GM12878 (cell line): ENCODE results near the gene PNMA6E. TPM values are rescaled to one million over a fixed set of nuclear protein-coding genes. Genes with fewer than 3 reads are reported as not detected.

ENCODE experiments used
- ATAC-seq: fragments of 200-7000 bp; cut with Tn5 transposase; 3 replicates; pipeline ENCODE4 v1.9.1; 2020; ENCODE audit warnings: mild to moderate bottlenecking, moderate library complexity
- BruUV-seq: library from RNA; stranded (reverse); fragments of 400-500 nt; replicated peaks from 2 replicates; lab custom pipeline; 2021; lab: Mats Ljungman, UMichigan
- CTCF ChIA-PET: fragments of 300-600 bp; sonication (Branson Sonifier 250); formaldehyde crosslinking; extraction: SDS; loops from one replicate; lab custom pipeline; 2021; ENCODE audit warnings: inconsistent platforms; lab: Yijun Ruan, JAX
- POLR2A ChIA-PET: fragments of 350-600 bp; formaldehyde crosslinking; extraction: SDS; loops from one replicate; lab custom pipeline; 2021; ENCODE audit warnings: inconsistent platforms; lab: Charles Lee
- RAD21 ChIA-PET: fragments of 300-600 bp; sonication (Branson Sonifier 250); formaldehyde crosslinking; loops from one replicate; lab custom pipeline; 2023; ENCODE audit warnings: antibody characterized with exemption; ENCODE audit not compliant: unreplicated experiment; lab: Charles Lee
- SMC1A ChIA-PET: fragments of 300-600 bp; sonication (Branson Sonifier 250); formaldehyde crosslinking; loops from one replicate; lab custom pipeline; 2023; ENCODE audit not compliant: unreplicated experiment, uncharacterized antibody; lab: Charles Lee
- DNase-seq: peaks from one replicate; pipeline ENCODE4 v3.0.0-alpha.2; 2011; ENCODE audit warnings: low read depth, low spot score
- FAIRE-seq: peaks from 3 replicates; lab custom pipeline; 2011; peaks lifted over from hg19 to GRCh38; lab: Jason Lieb, UNC
- H2AFZ ChIP-seq: 2 replicates; pipeline ENCODE4 v1.6.0; 2011; ENCODE audit warnings: low read depth, low read length, control low read depth; ENCODE audit not compliant: control insufficient read depth
- H3K27ac ChIP-seq: 2 replicates; pipeline ENCODE4 v1.5.1; 2011; ENCODE audit warnings: control low read depth; ENCODE audit not compliant: control insufficient read depth, insufficient read depth
- H3K27me3 ChIP-seq, 2 experiments: replicated peaks in 1 of 2; 2 replicates each; pipeline versions ENCODE4 v1.6.0 to v1.6.1; 2011; ENCODE audit warnings: low read length in 1 of 2; ENCODE audit not compliant: control insufficient read depth in 2 of 2, insufficient read depth in 2 of 2
- H3K36me3 ChIP-seq, 2 experiments: 2 replicates each; pipeline ENCODE4 v1.5.1; 2011; ENCODE audit warnings: low read length in 1 of 2; ENCODE audit not compliant: control insufficient read depth in 2 of 2, insufficient read depth in 2 of 2
- H3K4me1 ChIP-seq: 2 replicates; pipeline ENCODE4 v1.6.1; 2011; ENCODE audit warnings: mild to moderate bottlenecking, low read length, moderate library complexity, mixed read lengths; ENCODE audit not compliant: control insufficient read depth, insufficient read depth
- H3K4me2 ChIP-seq: 2 replicates; pipeline ENCODE4 v1.6.0; 2011; ENCODE audit warnings: control low read depth; ENCODE audit not compliant: control insufficient read depth, insufficient read depth
- H3K4me3 ChIP-seq: fragments of 200-600 bp; sonication (generic); 2 replicates; pipeline ENCODE4 v1.5.1; 2016
- H3K79me2 ChIP-seq: 2 replicates; pipeline ENCODE4 v1.6.0; 2011; ENCODE audit warnings: low read length; ENCODE audit not compliant: control insufficient read depth, insufficient read depth
- H3K9ac ChIP-seq: 2 replicates; pipeline ENCODE4 v1.8.0; 2011; ENCODE audit warnings: low read length, control low read depth, mixed read lengths; ENCODE audit not compliant: control insufficient read depth, insufficient read depth
- H3K9me3 ChIP-seq: replicated peaks from 3 replicates; pipeline ENCODE4 v1.5.1; 2011; ENCODE audit warnings: mild to moderate bottlenecking, low read length; ENCODE audit not compliant: control insufficient read depth, insufficient read depth
- H4K20me1 ChIP-seq: 2 replicates; pipeline ENCODE4 v1.6.0; 2011; ENCODE audit not compliant: control insufficient read depth, insufficient read depth
- BHLHE40 ChIP-seq, 2 experiments: fragments of 450-650 bp in 1 of 2; IDR thresholded peaks; 2 replicates each; pipeline ENCODE4 v1.6.1; 2011 to 2017; ENCODE audit warnings: low read depth in 2 of 2, borderline replicate concordance in 1 of 2, improper control_type of control experiment in 1 of 2, low read length in 1 of 2, mild to moderate bottlenecking in 1 of 2
- CHD4 ChIP-seq: fragments of 200-600 bp; sonication (generic); IDR thresholded peaks from 2 replicates; pipeline ENCODE4 v1.6.1; 2016; ENCODE audit warnings: mild to moderate bottlenecking
- IKZF1 ChIP-seq: fragments of 450-650 bp; conservative IDR thresholded peaks from 2 replicates; pipeline ENCODE4 v1.6.1; 2017; ENCODE audit warnings: antibody characterized with exemption, mild to moderate bottlenecking
- JUNB ChIP-seq: IDR thresholded peaks from 2 replicates; pipeline ENCODE4 v1.6.1; 2016; ENCODE audit warnings: antibody characterized with exemption, mild to moderate bottlenecking
- KLF5 ChIP-seq: fragments of 450-650 bp; IDR thresholded peaks from 2 replicates; pipeline ENCODE4 v1.6.1; 2014; ENCODE audit warnings: mild to moderate bottlenecking; ENCODE audit not compliant: partially characterized antibody
- LARP7 ChIP-seq: fragments of 450-650 bp; IDR thresholded peaks from 2 replicates; pipeline ENCODE4 v1.6.1; 2017; ENCODE audit warnings: mild to moderate bottlenecking
- MTA2 ChIP-seq: fragments of 450-650 bp; IDR thresholded peaks from 2 replicates; pipeline ENCODE4 v1.6.1; 2016; ENCODE audit warnings: low read depth, mild to moderate bottlenecking, moderate library complexity
- NFYB ChIP-seq: IDR thresholded peaks from 2 replicates; pipeline ENCODE4 v1.6.1; 2011; ENCODE audit warnings: low read depth, mild to moderate bottlenecking, low read length, improper control_type of control experiment, moderate library complexity; ENCODE audit not compliant: insufficient read depth
- PAX5 ChIP-seq: IDR thresholded peaks from 2 replicates; pipeline ENCODE4 v1.6.1; 2011; ENCODE audit warnings: low read depth, low read length, borderline replicate concordance
- POLR2AphosphoS2 ChIP-seq: IDR thresholded peaks from 2 replicates; pipeline ENCODE4 v1.6.1; 2011; ENCODE audit warnings: low read depth, mild to moderate bottlenecking, low read length, improper control_type of control experiment, moderate library complexity
- SPI1 ChIP-seq: IDR thresholded peaks from 2 replicates; pipeline ENCODE4 v1.6.1; 2011; ENCODE audit warnings: low read depth, mild to moderate bottlenecking, low read length, moderate library complexity, borderline replicate concordance; ENCODE audit not compliant: insufficient read depth
- SUZ12 ChIP-seq: fragments of 200-600 bp; sonication (generic); IDR thresholded peaks from one replicate; pipeline ENCODE4 v1.6.1; 2018; ENCODE audit warnings: antibody characterized with exemption, mild to moderate bottlenecking; ENCODE audit not compliant: unreplicated experiment
- WGBS: methylation state at CpG from one replicate; pipeline ENCODE4 v1.1.6; 2016; ENCODE audit warnings: low lambda C conversion rate; ENCODE audit not compliant: insufficient replicate concordance, insufficient coverage; ENCODE audit errors: missing lambda C conversion rate; 5-methylcytosine and 5-hydroxymethylcytosine counted together
- in situ Hi-C: fragments of 300-500 bp; cut with MboI; formaldehyde crosslinking; loops from 9 replicates; pipeline ENCODE4 v1.14.3; 2018; ENCODE audit warnings: mixed read lengths
- intact Hi-C: fragments of 100-400 bp; cut with micrococcal nuclease; formaldehyde crosslinking; loops from one replicate; pipeline ENCODE4 v1.14.2; 2022; ENCODE audit not compliant: unreplicated experiment
- polyA plus RNA-seq, 11 experiments: library from polyadenylated mRNA; depleted of rRNA in 4 of 11; unstranded in 6 of 11; stranded (reverse) in 5 of 11; fragments of >200 nt; fragmentation: Nextera tagmentation in 4 of 11; fragmentation: Illumina TruSeq in 1 of 11; extraction: Ambion mirVana in 4 of 11; extraction: Trizol in 1 of 11; gene quantifications; 1 replicate in 1 of 11; 2 replicates in 10 of 11; pipeline versions ENCODE4 v1.2.1 to v1.2.3, GENCODE V29; 2011 to 2016; ENCODE audit warnings: inconsistent platforms in 2 of 11, missing spikeins in 2 of 11, low read depth in 1 of 11
- total RNA-seq, 4 experiments: library from RNA; depleted of rRNA in 3 of 4; stranded (reverse); fragments of >200 nt in 3 of 4; fragmentation: Illumina TruSeq in 1 of 4; extraction: Trizol in 1 of 4; gene quantifications; 2 replicates each; pipeline versions ENCODE4 v1.2.1 to v1.2.3, GENCODE V29; 2013 to 2021
- TF ChIP-seq, protein P1 (sequence below): IDR thresholded peaks from 2 replicates; pipeline ENCODE4 v1.6.1; 2011; ENCODE audit warnings: borderline replicate concordance, low read depth, mild to moderate bottlenecking, moderate library complexity, mixed read lengths, low read length; ENCODE audit not compliant: insufficient read depth; ENCODE audit errors: extremely low read length
- TF ChIP-seq, protein P2 (sequence below): IDR thresholded peaks from 2 replicates; pipeline ENCODE4 v1.6.1; 2011; ENCODE audit warnings: mild to moderate bottlenecking, low read depth, low read length, moderate library complexity; ENCODE audit not compliant: insufficient replicate concordance

The PNMA6E gene
- total and polyA plus RNA-seq, 10 of the 15 experiments (the other 5 are each of a cell fraction or from before 2014, with no cell fraction given): not detected

DNA sequence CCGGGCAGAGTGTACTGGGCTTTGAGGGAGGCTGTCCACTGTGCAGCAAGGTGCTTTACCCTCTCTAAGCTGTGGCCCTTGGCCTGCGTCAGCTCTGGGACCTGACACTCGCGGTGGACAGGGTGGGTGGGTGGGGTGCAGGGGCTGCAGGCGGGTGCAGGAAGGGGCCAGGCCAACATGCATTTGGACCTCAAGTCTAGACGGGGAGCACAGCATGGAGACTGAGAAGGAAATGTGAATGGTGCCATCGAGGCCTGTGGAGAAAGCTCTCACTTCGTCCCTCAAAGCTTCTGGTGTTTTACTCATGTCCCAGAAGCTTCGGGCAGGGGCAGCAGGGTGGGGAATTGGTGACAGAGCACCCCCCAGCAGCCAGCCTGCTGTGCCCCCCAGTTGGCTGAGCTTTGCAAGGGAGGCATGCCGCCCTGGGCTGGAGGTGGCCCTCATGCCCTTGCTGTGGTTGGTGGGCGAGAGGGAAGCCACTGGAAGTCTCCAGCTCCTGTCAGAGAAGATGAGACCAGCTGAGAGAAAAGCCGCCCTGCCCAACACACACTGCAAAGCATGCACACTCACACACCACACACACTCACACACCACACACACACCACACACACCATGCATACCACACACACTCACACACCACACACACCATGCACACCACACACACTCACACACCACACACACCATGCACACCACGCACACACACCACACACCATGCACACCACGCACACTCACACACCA, 12.3 kb downstream of the PNMA6E start:
- CTCF ChIA-PET: no interaction called here
- Histone ChIP-seq H3K4me1 (no peaks in the 10 kb centered on the region), H3K4me2 (no peak overlapping the region), H3K4me3 (no peak overlapping the region), H3K27ac (no peak overlapping the region), H2AFZ (no peak overlapping the region), H3K36me3 (no peaks in the 10 kb centered on the region), H3K79me2 (no peaks in the 10 kb centered on the region), H4K20me1 (no peaks in the 10 kb centered on the region), H3K9ac (no peak overlapping the region), H3K27me3 (no peaks in the 10 kb centered on the region; a peak in 1 of 4 replicates), H3K9me3 (no peaks in the 10 kb centered on the region; the same call in 2 of the 3 replicates)
- no TSS peak for BruUV-seq
- ATAC-seq (no peak), FAIRE-seq (no peak), DNase-seq (no peak)
- RAD21 ChIA-PET: no interaction called here
- in situ Hi-C loops (no loop called here), intact Hi-C loops (no loop called here)
- SMC1A ChIA-PET: no interaction called here
- 69% methylated on average over 12 of the region's 14 CpGs for WGBS
- no peak for TF ChIP-seq KLF5
- TF ChIP-seq NFYB: no peak
- POLR2A ChIA-PET: no interaction called here

DNA sequence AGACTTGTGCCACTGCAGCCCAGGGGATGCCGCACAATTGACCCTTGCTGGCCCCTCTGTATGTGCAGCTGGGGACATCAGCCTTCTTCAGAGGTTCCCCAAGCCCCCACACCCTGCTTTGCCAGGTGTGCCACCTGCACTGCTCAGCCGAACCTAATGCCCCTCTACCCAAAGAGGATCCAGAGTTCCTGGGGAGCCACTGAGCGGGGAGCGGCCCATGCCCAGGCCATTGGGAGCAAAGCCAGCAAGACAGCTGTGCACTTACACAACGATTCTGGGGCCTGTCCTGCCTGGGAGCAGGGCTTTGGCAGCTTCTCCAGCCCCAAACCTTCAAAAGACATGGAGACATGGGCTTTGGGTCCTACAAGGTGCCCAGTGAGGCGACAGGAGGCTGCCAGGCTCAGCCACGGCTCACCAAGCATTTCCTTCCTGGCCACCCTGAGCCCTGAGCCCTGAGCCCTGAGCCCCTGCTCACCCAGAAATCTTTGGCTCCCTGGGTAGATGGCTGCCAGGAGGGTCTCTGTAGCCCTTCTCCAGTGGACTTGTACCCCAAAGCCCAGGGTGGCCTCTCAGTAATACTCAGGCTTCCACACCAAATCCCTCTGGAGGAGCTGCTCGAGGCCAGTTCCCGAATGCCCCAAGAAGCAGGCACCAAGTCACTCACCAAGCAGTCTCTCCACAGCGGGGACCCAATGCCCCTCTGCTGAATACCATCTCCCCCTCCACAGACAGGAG, 13.0 kb downstream of the PNMA6E start:
- no peak for DNase-seq
- intact Hi-C loops (no loop called here), in situ Hi-C loops (no loop called here)
- Histone ChIP-seq H2AFZ (no peak overlapping the region), H4K20me1 (no peaks in the 10 kb centered on the region), H3K27me3 (no peaks in the 10 kb centered on the region; a peak in 1 of 4 replicates), H3K36me3 (no peaks in the 10 kb centered on the region), H3K9ac (no peak overlapping the region), H3K4me1 (no peaks in the 10 kb centered on the region), H3K4me3 (no peak overlapping the region), H3K9me3 (no peaks in the 10 kb centered on the region; the same call in 2 of the 3 replicates), H3K27ac (no peak overlapping the region), H3K4me2 (no peak overlapping the region), H3K79me2 (no peaks in the 10 kb centered on the region)
- no TSS peak for BruUV-seq
- FAIRE-seq: no peak
- ChIA-PET CTCF (no interaction called here), POLR2A (no interaction called here), SMC1A (no interaction called here), RAD21 (no interaction called here)
- WGBS: 32% methylated on average over 10 of the region's 10 CpGs
- ATAC-seq: no peak
- TF ChIP-seq LARP7 (no peak), PAX5 (no peak), CHD4 (no peak), IKZF1 (no peak), POLR2AphosphoS2 (no peak), JUNB (no peak), BHLHE40 (IDR thresholded peaks at IDR 0.05; ENCODE audit: borderline replicate concordance in 1 of 2, low read depth in 2 of 2, low read length in 1 of 2) (no peak), MTA2 (no peak), SPI1 (no peak), SUZ12 (no peak)
- TF ChIP-seq, protein P1, sequence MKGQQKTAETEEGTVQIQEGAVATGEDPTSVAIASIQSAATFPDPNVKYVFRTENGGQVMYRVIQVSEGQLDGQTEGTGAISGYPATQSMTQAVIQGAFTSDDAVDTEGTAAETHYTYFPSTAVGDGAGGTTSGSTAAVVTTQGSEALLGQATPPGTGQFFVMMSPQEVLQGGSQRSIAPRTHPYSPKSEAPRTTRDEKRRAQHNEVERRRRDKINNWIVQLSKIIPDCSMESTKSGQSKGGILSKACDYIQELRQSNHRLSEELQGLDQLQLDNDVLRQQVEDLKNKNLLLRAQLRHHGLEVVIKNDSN: no peak
- TF ChIP-seq, protein P2, sequence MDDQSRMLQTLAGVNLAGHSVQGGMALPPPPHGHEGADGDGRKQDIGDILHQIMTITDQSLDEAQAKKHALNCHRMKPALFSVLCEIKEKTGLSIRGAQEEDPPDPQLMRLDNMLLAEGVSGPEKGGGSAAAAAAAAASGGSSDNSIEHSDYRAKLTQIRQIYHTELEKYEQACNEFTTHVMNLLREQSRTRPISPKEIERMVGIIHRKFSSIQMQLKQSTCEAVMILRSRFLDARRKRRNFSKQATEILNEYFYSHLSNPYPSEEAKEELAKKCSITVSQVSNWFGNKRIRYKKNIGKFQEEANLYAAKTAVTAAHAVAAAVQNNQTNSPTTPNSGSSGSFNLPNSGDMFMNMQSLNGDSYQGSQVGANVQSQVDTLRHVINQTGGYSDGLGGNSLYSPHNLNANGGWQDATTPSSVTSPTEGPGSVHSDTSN: no peak
